GM10266 (cell line): Measurements from ENCODE around the gene ADAMTS3.
"Not testable (repeated sequence)": the region's sequence is repeated elsewhere in the genome, so short reads cannot be mapped to it uniquely, and the experiment has no call there.

Experiments used
- DNase-seq: peaks from one replicate; pipeline ENCODE4 v3.0.0; 2012; ENCODE audit errors: extremely low spot score
- CTCF ChIP-seq: IDR thresholded peaks from 2 replicates; pipeline ENCODE4 v1.5.1; 2012; ENCODE audit warnings: mild to moderate bottlenecking, low read depth; ENCODE audit not compliant: control insufficient read depth, insufficient read depth; ENCODE audit errors: missing control alignments

The ADAMTS3 gene

GRCh38 chr4:72432975-72433374 lies 136.0 kb downstream of the ADAMTS3 start:
- no peak for DNase-seq
- no peak for TF ChIP-seq CTCF

GRCh38 chr4:72432282-72432681 lies 136.7 kb downstream of the ADAMTS3 start:
- TF ChIP-seq CTCF: no peak
- no peak for DNase-seq

GRCh38 chr4:72430988-72431387 lies 138.0 kb downstream of the ADAMTS3 start:
- no peak for TF ChIP-seq CTCF
- no peak for DNase-seq

GRCh38 chr4:72430050-72430449 lies 139.0 kb downstream of the ADAMTS3 start:
- DNase-seq: no peak
- TF ChIP-seq CTCF: no peak

- TF ChIP-seq CTCF: no peak
- no peak for DNase-seq
These were observed 139.6 kb downstream of the ADAMTS3 start for GRCh38 chr4:72429397-72429889.

- TF ChIP-seq CTCF: no peak
- no peak for DNase-seq
These were observed 142.0 kb downstream of the ADAMTS3 start for GRCh38 chr4:72427057-72427456.

GRCh38 chr4:72425908-72426307 lies 143.1 kb downstream of the ADAMTS3 start:
- DNase-seq: not testable (repeated sequence)

GRCh38 chr4:72424006-72424405 lies 145.0 kb downstream of the ADAMTS3 start:
- no peak for TF ChIP-seq CTCF
- DNase-seq: no peak
